ENCODE data around the gene BTNL8. TPM values are rescaled to one million over a fixed set of nuclear protein-coding genes. Genes with fewer than 3 reads are reported as not detected.

BTNL8 gene
- polyA plus RNA-seq, 2 donors = 0.06 to 0.07 TPM

- H3K36me3 ChIP-seq (ENCODE audit: control insufficient read depth in 2 of 2, insufficient read depth in 2 of 2, low read length in 1 of 2) = no peaks in the 10 kb centered on the region
- H3K4me3 ChIP-seq (ENCODE audit: low read depth in 1 of 2, low read length in 2 of 2) = no peak overlapping the region
- 66 to 78% methylated on average over 6 of the region's 6 CpGs for WGBS, 2 donors
- H3K27ac ChIP-seq (ENCODE audit: low read depth in 2 of 2, low read length in 1 of 2) = no peak overlapping the region
- no peaks in the 10 kb centered on the region for H3K27me3 ChIP-seq (ENCODE audit: control insufficient read depth in 1 of 2, insufficient read depth in 2 of 2, low read length in 2 of 2)
- H3K4me1 ChIP-seq (ENCODE audit: control insufficient read depth in 2 of 2, insufficient read depth in 2 of 2, low read length in 1 of 2) = no peaks in the 10 kb centered on the region
- no peaks in the 10 kb centered on the region for H3K9me3 ChIP-seq (ENCODE audit: control insufficient read depth in 2 of 2, insufficient read depth in 1 of 2, low read depth in 1 of 2, low read length in 1 of 2)
Measured at GRCh38 chr5:180976518-180976917, 77.6 kb downstream of the BTNL8 start.

DNA sequence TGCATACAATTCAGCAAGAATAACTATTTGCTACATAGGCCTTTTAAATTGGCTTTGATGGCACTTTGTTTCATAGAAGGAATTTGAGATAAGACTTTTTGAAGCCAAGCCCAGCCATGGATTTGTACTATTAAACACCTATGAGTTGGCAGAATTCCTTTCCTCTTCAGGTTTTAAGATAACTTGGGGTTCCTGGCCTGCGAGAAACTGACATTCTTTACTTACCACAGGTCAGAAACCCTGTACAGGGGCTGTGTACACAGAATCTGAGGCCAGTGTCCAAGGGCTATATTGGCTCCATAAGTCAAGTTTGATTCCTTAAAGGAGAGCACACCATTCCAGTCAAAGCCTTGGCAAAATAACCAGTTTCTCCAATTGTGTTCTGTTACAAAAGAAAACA is 78.9 kb downstream of the BTNL8 start:
- Histone ChIP-seq H3K4me3 (ENCODE audit: low read depth in 1 of 2, low read length in 2 of 2) (no peak overlapping the region), H3K9me3 (ENCODE audit: control insufficient read depth in 2 of 2, insufficient read depth in 1 of 2, low read depth in 1 of 2, low read length in 1 of 2) (no peaks in the 10 kb centered on the region), H3K27me3 (ENCODE audit: control insufficient read depth in 1 of 2, insufficient read depth in 2 of 2, low read length in 2 of 2) (no peaks in the 10 kb centered on the region), H3K27ac (ENCODE audit: low read depth in 2 of 2, low read length in 1 of 2) (no peak overlapping the region), H3K36me3 (ENCODE audit: control insufficient read depth in 2 of 2, insufficient read depth in 2 of 2, low read length in 1 of 2) (no peaks in the 10 kb centered on the region), H3K4me1 (ENCODE audit: control insufficient read depth in 2 of 2, insufficient read depth in 2 of 2, low read length in 1 of 2) (no peaks in the 10 kb centered on the region)
- WGBS, 2 donors = 25 to 40% methylated on average over 1 of the region's 1 CpG

GRCh38 chr5:180982008-180982741 is 83.2 kb downstream of the BTNL8 start:
- 73 to 75% methylated on average over 13 to 23 of the region's 23 CpGs for WGBS, 2 donors
- no peaks in the 10 kb centered on the region for H3K9me3 ChIP-seq (ENCODE audit: control insufficient read depth in 2 of 2, insufficient read depth in 1 of 2, low read depth in 1 of 2, low read length in 1 of 2)
- H3K27me3 ChIP-seq (ENCODE audit: control insufficient read depth in 1 of 2, insufficient read depth in 2 of 2, low read length in 2 of 2) = no peaks in the 10 kb centered on the region
- H3K4me1 ChIP-seq (ENCODE audit: control insufficient read depth in 2 of 2, insufficient read depth in 2 of 2, low read length in 1 of 2) = no peaks in the 10 kb centered on the region
- H3K27ac ChIP-seq (ENCODE audit: low read depth in 2 of 2, low read length in 1 of 2) = no peak overlapping the region
- no peaks in the 10 kb centered on the region for H3K36me3 ChIP-seq (ENCODE audit: control insufficient read depth in 2 of 2, insufficient read depth in 2 of 2, low read length in 1 of 2)
- H3K4me3 ChIP-seq (ENCODE audit: low read depth in 1 of 2, low read length in 2 of 2) = no peak overlapping the region

DNA sequence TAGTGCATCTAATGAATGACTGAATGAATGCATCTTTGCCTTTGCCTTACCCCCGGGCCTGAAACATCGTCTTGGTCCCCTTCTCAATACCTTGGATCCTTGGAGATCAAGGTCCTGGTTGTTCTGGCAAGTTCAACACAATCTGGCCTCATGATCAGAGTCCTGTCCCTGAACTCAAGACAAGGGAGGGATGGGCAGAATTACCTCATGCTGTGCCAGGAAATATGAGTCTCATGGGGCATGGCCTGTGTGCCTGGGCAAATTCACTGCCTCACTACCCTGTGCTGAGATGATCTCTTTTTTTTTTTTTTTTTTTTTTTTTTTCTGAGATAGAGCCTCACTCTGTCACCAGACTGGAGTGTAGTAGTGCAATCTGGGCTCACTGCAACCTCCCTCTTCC is 89.1 kb downstream of the BTNL8 start:
- no peaks in the 10 kb centered on the region for H3K4me1 ChIP-seq (ENCODE audit: control insufficient read depth in 2 of 2, insufficient read depth in 2 of 2, low read length in 1 of 2)
- H3K4me3 ChIP-seq (ENCODE audit: low read depth in 1 of 2, low read length in 2 of 2) = no peak overlapping the region
- H3K36me3 ChIP-seq (ENCODE audit: control insufficient read depth in 2 of 2, insufficient read depth in 2 of 2, low read length in 1 of 2) = no peaks in the 10 kb centered on the region
- H3K27me3 ChIP-seq (ENCODE audit: control insufficient read depth in 1 of 2, insufficient read depth in 2 of 2, low read length in 2 of 2) = no peaks in the 10 kb centered on the region
- H3K9me3 ChIP-seq (ENCODE audit: control insufficient read depth in 2 of 2, insufficient read depth in 1 of 2, low read depth in 1 of 2, low read length in 1 of 2) = no peaks in the 10 kb centered on the region
- no peak overlapping the region for H3K27ac ChIP-seq (ENCODE audit: low read depth in 2 of 2, low read length in 1 of 2)
- WGBS, 2 donors = 81 to 87% methylated on average over 2 of the region's 2 CpGs

GRCh38 chr5:180988592-180988991 is 89.6 kb downstream of the BTNL8 start, which contains the start of gene BTNL3:
Gene BTNL3, plus strand, starts transcription at chr5:180988846. Its CDS starts 183 bp downstream, at chr5:180989029.
- Histone ChIP-seq H3K27ac (ENCODE audit: low read depth in 2 of 2, low read length in 1 of 2) (no peak within 1 kb of the TSS), H3K4me3 (ENCODE audit: low read depth in 1 of 2, low read length in 2 of 2) (no peak within 1 kb of the TSS)
- 74 to 78% methylated on average over 5 of the region's 5 CpGs for WGBS, 2 donors

GRCh38 chr5:180990086-180990881 is 91.3 kb downstream of the BTNL8 start:
- Histone ChIP-seq H3K4me3 (ENCODE audit: low read depth in 1 of 2, low read length in 2 of 2) (no peak overlapping the region), H3K27me3 (ENCODE audit: control insufficient read depth in 1 of 2, insufficient read depth in 2 of 2, low read length in 2 of 2) (no peaks in the 10 kb centered on the region), H3K9me3 (ENCODE audit: control insufficient read depth in 2 of 2, insufficient read depth in 1 of 2, low read depth in 1 of 2, low read length in 1 of 2) (no peaks in the 10 kb centered on the region), H3K36me3 (ENCODE audit: control insufficient read depth in 2 of 2, insufficient read depth in 2 of 2, low read length in 1 of 2) (no peaks in the 10 kb centered on the region), H3K27ac (ENCODE audit: low read depth in 2 of 2, low read length in 1 of 2) (no peak overlapping the region), H3K4me1 (ENCODE audit: control insufficient read depth in 2 of 2, insufficient read depth in 2 of 2, low read length in 1 of 2) (no peaks in the 10 kb centered on the region)
- WGBS, 2 donors = 60 to 73% methylated on average over 16 of the region's 16 CpGs

More at GRCh38 chr5:180988592-180988991, 89.6 kb downstream of the BTNL8 start, which contains the start of gene BTNL3:
- H3K36me3 ChIP-seq (ENCODE audit: control insufficient read depth in 2 of 2, insufficient read depth in 2 of 2, low read length in 1 of 2) = no peaks in the 10 kb centered on the region
- H3K4me1 ChIP-seq (ENCODE audit: control insufficient read depth in 2 of 2, insufficient read depth in 2 of 2, low read length in 1 of 2) = no peaks in the 10 kb centered on the region
- H3K9me3 ChIP-seq (ENCODE audit: control insufficient read depth in 2 of 2, insufficient read depth in 1 of 2, low read depth in 1 of 2, low read length in 1 of 2) = no peaks in the 10 kb centered on the region
- H3K27me3 ChIP-seq (ENCODE audit: control insufficient read depth in 1 of 2, insufficient read depth in 2 of 2, low read length in 2 of 2) = no peaks in the 10 kb centered on the region

GRCh38 chr5:180990882-180991242 is 91.9 kb downstream of the BTNL8 start:
- Histone ChIP-seq H3K4me1 (ENCODE audit: control insufficient read depth in 2 of 2, insufficient read depth in 2 of 2, low read length in 1 of 2) (no peaks in the 10 kb centered on the region), H3K36me3 (ENCODE audit: control insufficient read depth in 2 of 2, insufficient read depth in 2 of 2, low read length in 1 of 2) (no peaks in the 10 kb centered on the region), H3K9me3 (ENCODE audit: control insufficient read depth in 2 of 2, insufficient read depth in 1 of 2, low read depth in 1 of 2, low read length in 1 of 2) (no peaks in the 10 kb centered on the region), H3K4me3 (ENCODE audit: low read depth in 1 of 2, low read length in 2 of 2) (no peak overlapping the region), H3K27me3 (ENCODE audit: control insufficient read depth in 1 of 2, insufficient read depth in 2 of 2, low read length in 2 of 2) (no peaks in the 10 kb centered on the region), H3K27ac (ENCODE audit: low read depth in 2 of 2, low read length in 1 of 2) (no peak overlapping the region)
- WGBS, 2 donors = 73 to 77% methylated on average over 5 of the region's 5 CpGs

Other genes with a start within 250 kb of the BTNL8 start
- 1 to 10 TPM; 2.8 to 4.0 TPM for gene FLT4, start 249.6 kb upstream of the BTNL8 start, polyA plus RNA-seq
- not detected for gene OR2Y1, start 159.1 kb upstream of the BTNL8 start, polyA plus RNA-seq
- 100 to 1,000 TPM in 1 of 2 donors, 10 to 100 TPM in 1; 84.0 to 108 TPM for gene MGAT1, start 96.4 kb upstream of the BTNL8 start, polyA plus RNA-seq
- gene ZFP62, start 37.9 kb upstream of the BTNL8 start, polyA plus RNA-seq = 10 to 100 TPM; 10.3 to 23.6 TPM
- under 1 TPM; 0.02 to 0.06 TPM for gene BTNL3, start 89.7 kb downstream of the BTNL8 start, polyA plus RNA-seq
- gene BTNL9, start 141.1 kb downstream of the BTNL8 start, polyA plus RNA-seq = 10 to 100 TPM in 1 of 2 donors, 1 to 10 TPM in 1; 4.8 to 18.5 TPM
- gene OR2V1, start 232.0 kb downstream of the BTNL8 start, polyA plus RNA-seq = not detected
- not detected for gene OR2V2, start 248.4 kb downstream of the BTNL8 start, polyA plus RNA-seq

All from esophagus (tissue), 2 donors.